ENCODE measurements around the gene DIS3L2. TPM values are rescaled to one million over a fixed set of nuclear protein-coding genes. Genes with fewer than 3 reads are reported as not detected.

DIS3L2 gene
- total and polyA plus RNA-seq, 2 of the 8 experiments (the other 6 are each of a cell fraction or from before 2014, with no cell fraction given), result 11.5 to 21.6 TPM

DNA sequence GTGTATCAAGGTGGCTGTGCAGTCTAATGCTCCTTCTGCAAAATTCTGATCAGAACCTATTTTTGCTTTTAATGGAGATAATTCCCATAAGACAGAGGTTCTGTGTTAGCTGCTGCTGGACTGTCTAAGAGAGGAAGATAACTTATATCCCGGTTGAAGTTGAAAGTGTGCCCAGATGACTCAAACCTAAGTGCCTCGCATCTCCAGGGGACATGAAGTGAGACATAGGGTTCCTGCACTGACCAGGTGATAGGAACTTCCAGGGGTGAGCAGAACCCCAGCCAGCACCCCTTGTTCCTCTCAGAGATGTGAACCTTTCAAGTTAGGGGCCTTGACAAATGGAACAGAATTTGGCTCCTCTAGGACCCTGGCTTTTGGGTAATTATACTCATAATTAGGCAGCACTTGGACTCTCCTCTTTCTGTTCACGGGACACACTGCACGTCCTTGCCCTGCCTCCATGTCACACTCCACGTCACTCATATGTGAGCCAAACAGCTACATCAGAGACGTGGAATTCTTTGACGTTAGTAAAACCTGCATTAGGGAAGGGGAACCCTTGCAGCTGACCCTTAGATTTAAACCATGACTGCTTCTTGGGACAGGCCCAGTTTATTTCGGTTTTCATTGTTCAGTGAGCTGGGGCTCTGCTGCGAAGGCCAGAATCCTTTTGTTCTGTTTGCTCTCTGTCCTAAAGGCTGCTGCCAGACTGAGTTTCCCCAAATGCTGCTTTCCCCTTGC, 312.6 kb downstream of the DIS3L2 start:
- no peak overlapping the region for H3K56ac ChIP-seq (replicated peaks; ENCODE audit: insufficient read length, low read depth, low read length)
- no peak overlapping the region; the same call in 1 of the 2 replicates for H3K27ac ChIP-seq (ENCODE audit: low read depth, low read length)

More for the DNA sequence above, 312.6 kb downstream of the DIS3L2 start:
- no peak overlapping the region for H3K4me2 ChIP-seq (ENCODE audit: insufficient read depth in 1 of 2, low read depth in 2 of 2, low read length in 2 of 2)
- no peak for TF ChIP-seq NRF1 (IDR thresholded peaks at IDR 0.05; ENCODE audit: low read depth, low read length)
- H4K91ac ChIP-seq (replicated peaks; ENCODE audit: insufficient read length, low read length), result no peak overlapping the region
- H2BK120ac ChIP-seq (replicated peaks; ENCODE audit: low read depth, low read length), result no peak overlapping the region
- H3K18ac ChIP-seq (ENCODE audit: extremely low read depth, low read length), result no peak overlapping the region
- no peak overlapping the region for H2AK5ac ChIP-seq (ENCODE audit: low read depth, low read length)
- H3K23me2 ChIP-seq (ENCODE audit: low read depth, low read length), result no peaks in the 10 kb centered on the region
- H2BK15ac ChIP-seq (ENCODE audit: low read length), result no peak overlapping the region
- H2BK12ac ChIP-seq (ENCODE audit: low read depth, low read length), result no peak overlapping the region
- no peak overlapping the region for H4K5ac ChIP-seq (ENCODE audit: insufficient read length, low read depth, low read length)
- H2BK20ac ChIP-seq (ENCODE audit: low read length), result no peak overlapping the region
- H3K4me3 ChIP-seq (ENCODE audit: extremely low read depth in 1 of 4, insufficient read depth in 2 of 4, low read depth in 3 of 4, low read length in 4 of 4), result no peak overlapping the region
- peaks cover 7 to 18% (median 11%) of the 10 kb centered on the region in 4 experiments; a peak in 6 of 7 replicates for H3K4me1 ChIP-seq (replicated peaks in 1 of 4; ENCODE audit: control insufficient read depth in 3 of 4, insufficient read depth in 4 of 4, low read length in 3 of 4)
- ChIA-PET POLR2A (ENCODE audit: partially characterized antibody) (no interaction called here), CTCF (ENCODE audit: partially characterized antibody) (interaction anchor here (1.0 to 6.4 kb wide), 6 partner anchors 10 to 104 kb away, joined by 3 to 47 read pairs (median 4); no protein-coding TSS in a partner anchor)
- no peak overlapping the region for H3K14ac ChIP-seq (ENCODE audit: insufficient read length)
- no peaks in the 10 kb centered on the region for H3K36me3 ChIP-seq (ENCODE audit: control insufficient read depth in 2 of 4, insufficient read depth in 4 of 4, low read length in 3 of 4)
- no peaks in the 10 kb centered on the region for H3K9me3 ChIP-seq (ENCODE audit: insufficient read depth in 2 of 2, low read depth in 1 of 2, low read length in 1 of 2)
- H3K79me1 ChIP-seq (ENCODE audit: low read depth, low read length), result no peaks in the 10 kb centered on the region; the same call in 1 of the 2 replicates
- DNase-seq (ENCODE audit: low read depth in 1 of 2, low spot score in 2 of 2) (no peak), FAIRE-seq (no peak)
- no peak overlapping the region for H2AFZ ChIP-seq (ENCODE audit: low read length)
- H3K27me3 ChIP-seq (replicated peaks in 1 of 4; ENCODE audit: control insufficient read depth in 3 of 4, extremely low read depth in 1 of 4, insufficient read depth in 3 of 4, low read length in 3 of 4), result no peaks in the 10 kb centered on the region
- no peak overlapping the region for H2BK5ac ChIP-seq (ENCODE audit: low read depth, low read length)
- no peak overlapping the region for H3K4ac ChIP-seq (replicated peaks; ENCODE audit: insufficient read length, low read depth, low read length)
- H4K8ac ChIP-seq (ENCODE audit: extremely low read depth, insufficient read depth, low read length), result no peak overlapping the region
- H3K9ac ChIP-seq (replicated peaks in 1 of 4; ENCODE audit: extremely low read depth in 1 of 4, low read depth in 3 of 4, low read length in 3 of 4), result no peak overlapping the region
- peaks cover 0 to 1% of the 10 kb centered on the region in 2 experiments for H4K20me1 ChIP-seq (replicated peaks in 1 of 2; ENCODE audit: control insufficient read depth in 1 of 2, insufficient read depth in 2 of 2, low read length in 2 of 2)
- H3K79me2 ChIP-seq (ENCODE audit: control insufficient read depth in 1 of 2, insufficient read depth in 2 of 2, low read length in 2 of 2), result no peaks in the 10 kb centered on the region
- 89% methylated on average over 9 of the region's 9 CpGs; no CpG with 5 or more reads in 1 of the 2 experiments for WGBS, 2 experiments (ENCODE audit: extremely low coverage in 1 of 2, insufficient coverage in 1 of 2, insufficient read length in 1 of 2, insufficient replicate concordance in 2 of 2, low coverage in 1 of 2, low lambda C conversion rate in 2 of 2, missing lambda C conversion rate in 1 of 2)
- H3K23ac ChIP-seq (ENCODE audit: insufficient read length), result no peak overlapping the region

Data from H1 (cell line).